GM23338 (cell line): ENCODE data around the gene NMNAT1. TPM values are rescaled to one million over a fixed set of nuclear protein-coding genes. Genes with fewer than 3 reads are reported as not detected.
A peak's percentile ranks its signal among the peaks of the same experiment; 100 is the strongest.

Experiments used
- ATAC-seq: fragments of 200-7000 bp; cut with Tn5 transposase; 3 replicates; pipeline ENCODE4 v1.9.1; 2020
- DNase-seq: peaks from one replicate; pipeline ENCODE4 v3.0.0-alpha.2; 2015; ENCODE audit warnings: low spot score
- H2AFZ ChIP-seq: fragments of 200-600 bp; sonication (generic); 2 replicates; pipeline ENCODE4 v1.8.0; 2016; ENCODE audit warnings: antibody characterized with exemption, mild to moderate bottlenecking, moderate library complexity
- H3F3A ChIP-seq: fragments of 200-600 bp; sonication (generic); replicated peaks from 2 replicates; pipeline ENCODE4 v1.8.0; 2017; ENCODE audit warnings: antibody characterized with exemption, mixed run types, low read depth
- H3K27ac ChIP-seq: fragments of 200-600 bp; sonication (generic); 2 replicates; pipeline ENCODE4 v1.6.1; 2016; ENCODE audit warnings: low read depth
- H3K27me3 ChIP-seq: fragments of 200-600 bp; sonication (generic); 2 replicates; pipeline ENCODE4 v1.8.0; 2016; ENCODE audit warnings: mild to moderate bottlenecking, mixed run types, moderate library complexity; ENCODE audit not compliant: insufficient read depth
- H3K36me3 ChIP-seq: fragments of 200-600 bp; sonication (generic); 2 replicates; pipeline ENCODE4 v1.8.0; 2016; ENCODE audit warnings: mild to moderate bottlenecking; ENCODE audit not compliant: insufficient read depth
- H3K4me1 ChIP-seq: fragments of 200-600 bp; sonication (generic); 2 replicates; pipeline ENCODE4 v1.8.0; 2016; ENCODE audit warnings: mild to moderate bottlenecking, moderate library complexity; ENCODE audit not compliant: insufficient read depth
- H3K4me2 ChIP-seq: fragments of 200-600 bp; sonication (generic); 2 replicates; pipeline ENCODE4 v1.7.1; 2017; ENCODE audit warnings: mixed run types
- H3K4me3 ChIP-seq: fragments of 200-600 bp; sonication (generic); 2 replicates; pipeline ENCODE4 v1.6.1; 2016; ENCODE audit warnings: mixed run types
- H3K79me2 ChIP-seq: fragments of 200-600 bp; sonication (generic); replicated peaks from 2 replicates; pipeline ENCODE4 v1.8.0; 2017; ENCODE audit warnings: mild to moderate bottlenecking; ENCODE audit not compliant: insufficient read depth
- H3K9me2 ChIP-seq: fragments of 200-600 bp; sonication (generic); 2 replicates; pipeline ENCODE4 v1.8.0; 2017; ENCODE audit not compliant: insufficient read depth
- H4K20me1 ChIP-seq: fragments of 200-600 bp; sonication (generic); replicated peaks from 2 replicates; pipeline ENCODE4 v1.8.0; 2017; ENCODE audit warnings: mild to moderate bottlenecking; ENCODE audit not compliant: insufficient read depth
- H3K27ac Mint-ChIP-seq: 2 replicates; pipeline ENCODE4 v1.8.0; 2020; ENCODE audit warnings: inconsistent platforms, mild to moderate bottlenecking, moderate library complexity, mixed read lengths
- H3K27me3 Mint-ChIP-seq: 3 replicates; pipeline ENCODE4 v1.8.0; 2022; ENCODE audit warnings: low read depth, mild to moderate bottlenecking, moderate library complexity, mixed read lengths, inconsistent platforms; ENCODE audit not compliant: insufficient read depth, poor library complexity
- H3K36me3 Mint-ChIP-seq: 3 replicates; pipeline ENCODE4 v1.8.0; 2021; ENCODE audit warnings: low read depth, mild to moderate bottlenecking, inconsistent platforms, moderate library complexity, mixed read lengths
- H3K4me1 Mint-ChIP-seq: 3 replicates; pipeline ENCODE4 v1.8.0; 2020; ENCODE audit warnings: mild to moderate bottlenecking, inconsistent platforms, mixed read lengths
- H3K4me3 Mint-ChIP-seq: 3 replicates; pipeline ENCODE4 v1.8.0; 2021; ENCODE audit warnings: moderate library complexity, mild to moderate bottlenecking, inconsistent platforms, mixed read lengths
- H3K9me3 Mint-ChIP-seq: 3 replicates; pipeline ENCODE4 v1.8.0; 2020; ENCODE audit warnings: moderate library complexity, mild to moderate bottlenecking, inconsistent platforms, mixed read lengths
- CREB1 ChIP-seq: fragments of 250-450 bp; sonication (Bioruptor Pico); IDR thresholded peaks from 2 replicates; pipeline ENCODE4 v1.5.0; 2020; ENCODE audit warnings: low read depth, mild to moderate bottlenecking, moderate library complexity
- EZH2 ChIP-seq: fragments of 200-600 bp; sonication (generic); IDR thresholded peaks from one replicate; pipeline ENCODE4 v1.8.0; 2017; ENCODE audit warnings: antibody characterized with exemption, mild to moderate bottlenecking, low read depth; ENCODE audit not compliant: unreplicated experiment
- POLR2AphosphoS5 ChIP-seq: IDR thresholded peaks from 2 replicates; pipeline ENCODE4 v1.6.1; 2016; ENCODE audit warnings: antibody characterized with exemption, low read depth
- STAT1 ChIP-seq: IDR thresholded peaks from one replicate; pipeline ENCODE4 v1.6.1; 2016; ENCODE audit warnings: antibody characterized with exemption; ENCODE audit not compliant: unreplicated experiment
- ZNF114 ChIP-seq: fragments of 250-450 bp; sonication (Bioruptor Pico); IDR thresholded peaks from 2 replicates; pipeline ENCODE4 v1.5.0; 2020; ENCODE audit warnings: mild to moderate bottlenecking, moderate library complexity
- ZNF331 ChIP-seq: fragments of 250-450 bp; sonication (Bioruptor Pico); IDR thresholded peaks from 2 replicates; pipeline ENCODE4 v1.5.0; 2020; ENCODE audit warnings: low read depth, mild to moderate bottlenecking, moderate library complexity
- microRNA-seq: library from miRNA; unstranded; fragments of <30 nt; microRNA quantifications from one replicate; pipeline ENCODE4, GENCODE V29; 2017
- polyA plus RNA-seq: library from polyadenylated mRNA; unstranded; fragments of >200 nt; fragmentation: Nextera tagmentation; extraction: Ambion mirVana; gene quantifications from 2 replicates; pipeline ENCODE4 v1.2.1, GENCODE V29; 2016
- small RNA-seq: library from RNA; depleted of rRNA; stranded (forward); fragments of <200 nt; gene quantifications from one replicate; pipeline ENCODE3, GENCODE V24; 2014; ENCODE audit warnings: low replicate concordance
- total RNA-seq: library from RNA; depleted of rRNA; stranded (reverse); fragments of >200 nt; shearing (Covaris generic); gene quantifications from 2 replicates; pipeline ENCODE4 v1.2.3, GENCODE V29; 2014; rRNA removed
- TF ChIP-seq, protein P1 (sequence below): IDR thresholded peaks from 2 replicates; pipeline ENCODE4 v1.6.1; 2016; ENCODE audit warnings: antibody characterized with exemption
- TF ChIP-seq, protein P2 (sequence below): IDR thresholded peaks from one replicate; pipeline ENCODE4 v1.6.1; 2018; ENCODE audit warnings: antibody characterized with exemption; ENCODE audit not compliant: unreplicated experiment
- TF ChIP-seq, protein P3 (sequence below), 2 experiments: fragments of 200-600 bp in 1 of 2; sonication (generic) in 1 of 2; conservative IDR thresholded peaks; 2 replicates each; pipeline versions ENCODE4 v1.5.1 to v1.6.1; 2016 to 2017; ENCODE audit warnings: antibody characterized with exemption in 2 of 2, low read depth in 2 of 2, mild to moderate bottlenecking in 2 of 2, moderate library complexity in 1 of 2

NMNAT1 gene
- total and polyA plus RNA-seq, 2 experiments from 2014 or later, result 2.5 to 3.9 TPM

DNA sequence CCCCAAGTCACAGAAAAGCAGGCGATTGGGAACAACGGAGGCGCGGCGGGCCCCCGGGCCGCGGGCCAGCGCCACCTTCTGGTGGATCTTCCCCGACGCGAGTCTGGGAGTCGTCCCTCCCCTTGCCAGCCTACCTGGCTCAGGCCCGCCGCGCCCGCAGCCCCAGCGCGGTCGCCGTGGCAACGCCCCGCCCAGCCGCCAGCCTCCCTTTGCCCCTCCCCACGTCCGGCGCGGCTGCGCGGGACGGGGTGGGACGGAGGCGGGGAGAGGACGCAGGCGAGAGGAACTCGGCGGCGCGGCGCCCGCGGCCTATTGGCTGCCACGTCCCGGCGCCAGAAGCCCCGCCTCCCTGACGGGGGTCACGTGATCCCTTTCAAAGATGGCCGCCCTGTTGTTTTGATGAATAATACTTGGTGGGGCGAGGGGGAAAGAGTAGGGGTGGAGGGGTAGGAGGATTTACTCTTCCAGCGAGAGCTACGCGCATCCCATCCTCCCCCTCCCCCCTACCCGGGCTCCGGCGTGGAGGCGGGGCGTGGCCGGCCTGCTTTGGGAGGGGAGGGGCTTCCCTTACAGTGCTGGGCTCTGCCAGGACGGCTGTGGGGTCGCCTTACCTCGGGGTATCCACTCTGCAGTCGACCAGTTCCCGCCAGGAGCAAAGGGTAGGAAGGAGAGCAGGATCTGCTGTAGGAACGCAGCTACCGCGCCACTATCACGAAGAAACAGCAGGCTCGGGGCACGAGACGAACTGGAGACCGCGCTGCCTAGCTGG is 89.5 kb downstream of the NMNAT1 start, which contains the start of gene UBE4B (continued):
- TF ChIP-seq CREB1 (CRISPR knock-in tag) (0 out of 2 replicates have a peak, but pooled peaks have one; percentile 45), ZNF114 (CRISPR knock-in tag) (no peak)
- TF ChIP-seq, protein P1, sequence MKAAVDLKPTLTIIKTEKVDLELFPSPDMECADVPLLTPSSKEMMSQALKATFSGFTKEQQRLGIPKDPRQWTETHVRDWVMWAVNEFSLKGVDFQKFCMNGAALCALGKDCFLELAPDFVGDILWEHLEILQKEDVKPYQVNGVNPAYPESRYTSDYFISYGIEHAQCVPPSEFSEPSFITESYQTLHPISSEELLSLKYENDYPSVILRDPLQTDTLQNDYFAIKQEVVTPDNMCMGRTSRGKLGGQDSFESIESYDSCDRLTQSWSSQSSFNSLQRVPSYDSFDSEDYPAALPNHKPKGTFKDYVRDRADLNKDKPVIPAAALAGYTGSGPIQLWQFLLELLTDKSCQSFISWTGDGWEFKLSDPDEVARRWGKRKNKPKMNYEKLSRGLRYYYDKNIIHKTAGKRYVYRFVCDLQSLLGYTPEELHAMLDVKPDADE, result no peak

DNA sequence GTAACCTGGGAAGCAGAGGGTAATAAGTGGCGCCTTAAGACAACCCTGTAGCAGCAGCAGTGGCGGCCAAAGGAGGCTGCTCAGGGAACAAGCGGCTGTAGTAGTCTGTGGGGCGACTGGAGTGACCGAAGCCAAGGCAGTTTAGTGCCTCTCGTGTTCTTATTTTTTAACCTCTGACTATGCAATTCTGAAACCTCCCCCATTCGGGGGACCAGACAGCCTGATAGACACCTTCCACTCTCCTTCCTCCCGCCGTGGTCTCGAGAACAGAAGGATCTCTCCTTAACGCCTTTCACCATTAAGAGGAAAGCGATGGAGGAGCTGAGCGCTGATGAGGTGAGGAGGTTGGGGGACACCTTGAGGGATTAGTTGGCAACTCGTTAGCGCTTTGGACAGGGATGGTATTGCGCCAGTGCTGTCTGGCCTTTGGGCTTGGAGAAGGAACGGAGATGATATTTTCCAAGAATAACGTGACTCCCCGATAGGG is 90.1 kb downstream of the NMNAT1 start:
- Mint-ChIP-seq H3K27ac (peak overlapping the region; percentile 99), H3K36me3 (peaks cover 20% of the 10 kb centered on the region), H3K9me3 (peaks cover 2% of the 10 kb centered on the region; the same call in 1 of the 3 replicates), H3K4me1 (peaks cover 8% of the 10 kb centered on the region), H3K27me3 (peaks cover 6% of the 10 kb centered on the region), H3K4me3 (peak overlapping the region; percentile 96)
- H3K36me3 ChIP-seq, result 0 out of 2 replicates have a peak, but pooled peaks cover 5% of the 10 kb centered on the region
- no peaks in the 10 kb centered on the region for H3K27me3 ChIP-seq
- peak overlapping the region; percentile 99 for H3K27ac ChIP-seq
- peaks cover 9% of the 10 kb centered on the region; the same call in 1 of the 2 replicates for H3K4me1 ChIP-seq
- H2AFZ ChIP-seq, result peak overlapping the region; percentile 69
- peaks cover 51% of the 10 kb centered on the region for H3K79me2 ChIP-seq
- ATAC-seq (peak; percentile 48), DNase-seq (peak; percentile 57)
- H3K4me2 ChIP-seq, result peak overlapping the region; percentile 83
- peaks cover 6% of the 10 kb centered on the region for H3F3A ChIP-seq
- H3K4me3 ChIP-seq, result peak overlapping the region; percentile 81
- TF ChIP-seq STAT1, result no peak
- TF ChIP-seq, protein P2, sequence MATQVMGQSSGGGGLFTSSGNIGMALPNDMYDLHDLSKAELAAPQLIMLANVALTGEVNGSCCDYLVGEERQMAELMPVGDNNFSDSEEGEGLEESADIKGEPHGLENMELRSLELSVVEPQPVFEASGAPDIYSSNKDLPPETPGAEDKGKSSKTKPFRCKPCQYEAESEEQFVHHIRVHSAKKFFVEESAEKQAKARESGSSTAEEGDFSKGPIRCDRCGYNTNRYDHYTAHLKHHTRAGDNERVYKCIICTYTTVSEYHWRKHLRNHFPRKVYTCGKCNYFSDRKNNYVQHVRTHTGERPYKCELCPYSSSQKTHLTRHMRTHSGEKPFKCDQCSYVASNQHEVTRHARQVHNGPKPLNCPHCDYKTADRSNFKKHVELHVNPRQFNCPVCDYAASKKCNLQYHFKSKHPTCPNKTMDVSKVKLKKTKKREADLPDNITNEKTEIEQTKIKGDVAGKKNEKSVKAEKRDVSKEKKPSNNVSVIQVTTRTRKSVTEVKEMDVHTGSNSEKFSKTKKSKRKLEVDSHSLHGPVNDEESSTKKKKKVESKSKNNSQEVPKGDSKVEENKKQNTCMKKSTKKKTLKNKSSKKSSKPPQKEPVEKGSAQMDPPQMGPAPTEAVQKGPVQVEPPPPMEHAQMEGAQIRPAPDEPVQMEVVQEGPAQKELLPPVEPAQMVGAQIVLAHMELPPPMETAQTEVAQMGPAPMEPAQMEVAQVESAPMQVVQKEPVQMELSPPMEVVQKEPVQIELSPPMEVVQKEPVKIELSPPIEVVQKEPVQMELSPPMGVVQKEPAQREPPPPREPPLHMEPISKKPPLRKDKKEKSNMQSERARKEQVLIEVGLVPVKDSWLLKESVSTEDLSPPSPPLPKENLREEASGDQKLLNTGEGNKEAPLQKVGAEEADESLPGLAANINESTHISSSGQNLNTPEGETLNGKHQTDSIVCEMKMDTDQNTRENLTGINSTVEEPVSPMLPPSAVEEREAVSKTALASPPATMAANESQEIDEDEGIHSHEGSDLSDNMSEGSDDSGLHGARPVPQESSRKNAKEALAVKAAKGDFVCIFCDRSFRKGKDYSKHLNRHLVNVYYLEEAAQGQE, result no peak
- no peak for TF ChIP-seq POLR2AphosphoS5
- TF ChIP-seq, protein P3, sequence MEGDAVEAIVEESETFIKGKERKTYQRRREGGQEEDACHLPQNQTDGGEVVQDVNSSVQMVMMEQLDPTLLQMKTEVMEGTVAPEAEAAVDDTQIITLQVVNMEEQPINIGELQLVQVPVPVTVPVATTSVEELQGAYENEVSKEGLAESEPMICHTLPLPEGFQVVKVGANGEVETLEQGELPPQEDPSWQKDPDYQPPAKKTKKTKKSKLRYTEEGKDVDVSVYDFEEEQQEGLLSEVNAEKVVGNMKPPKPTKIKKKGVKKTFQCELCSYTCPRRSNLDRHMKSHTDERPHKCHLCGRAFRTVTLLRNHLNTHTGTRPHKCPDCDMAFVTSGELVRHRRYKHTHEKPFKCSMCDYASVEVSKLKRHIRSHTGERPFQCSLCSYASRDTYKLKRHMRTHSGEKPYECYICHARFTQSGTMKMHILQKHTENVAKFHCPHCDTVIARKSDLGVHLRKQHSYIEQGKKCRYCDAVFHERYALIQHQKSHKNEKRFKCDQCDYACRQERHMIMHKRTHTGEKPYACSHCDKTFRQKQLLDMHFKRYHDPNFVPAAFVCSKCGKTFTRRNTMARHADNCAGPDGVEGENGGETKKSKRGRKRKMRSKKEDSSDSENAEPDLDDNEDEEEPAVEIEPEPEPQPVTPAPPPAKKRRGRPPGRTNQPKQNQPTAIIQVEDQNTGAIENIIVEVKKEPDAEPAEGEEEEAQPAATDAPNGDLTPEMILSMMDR (conservative IDR thresholded peaks at IDR 0.05; ENCODE audit: low read depth in 2 of 2), result no peak; a peak in 1 of 4 replicates
- TF ChIP-seq ZNF331, result no peak
- TF ChIP-seq, protein P1, result no peak
- TF ChIP-seq EZH2, result no peak
- H3K9me2 ChIP-seq, result no peaks in the 10 kb centered on the region
- peaks cover 12% of the 10 kb centered on the region; the same call in 1 of the 2 replicates for H4K20me1 ChIP-seq

Small RNA genes within 50 kb of the gene (microRNA-seq; reads per million reads assigned to microRNA genes)
- gene MIR5697, result not detected

Small RNA genes within 50 kb of the gene (small RNA-seq; reads per million reads assigned to genes)
- not detected for gene MIR5697

Other genes with a start within 250 kb of the NMNAT1 start
- gene CLSTN1, start 119.5 kb upstream of the NMNAT1 start, total RNA-seq, result 56.4 and 66.2 TPM in 2 replicates
- 38.5 and 41.7 TPM in 2 replicates for gene CLSTN1, start 119.5 kb upstream of the NMNAT1 start, polyA plus RNA-seq
- 50.8 and 55.1 TPM in 2 replicates for gene CTNNBIP1, start 33.2 kb upstream of the NMNAT1 start, total RNA-seq
- 30.2 and 30.3 TPM in 2 replicates for gene CTNNBIP1, start 33.2 kb upstream of the NMNAT1 start, polyA plus RNA-seq
- 14.8 and 19.4 TPM in 2 replicates for gene LZIC, start 84 bp upstream of the NMNAT1 start, total RNA-seq
- gene LZIC, start 84 bp upstream of the NMNAT1 start, polyA plus RNA-seq, result 22.3 and 23.5 TPM in 2 replicates
- 3.2 and 11.7 TPM in 2 replicates for gene RBP7, start 53.8 kb downstream of the NMNAT1 start, total RNA-seq
- gene RBP7, start 53.8 kb downstream of the NMNAT1 start, polyA plus RNA-seq, result 16.7 and 18.9 TPM in 2 replicates
- 76.5 and 115 TPM in 2 replicates for gene UBE4B, start 89.5 kb downstream of the NMNAT1 start, total RNA-seq
- gene UBE4B, start 89.5 kb downstream of the NMNAT1 start, polyA plus RNA-seq, result 27.9 and 28.4 TPM in 2 replicates